Ishikawa (cell line): ENCODE measurements around the gene GTF2H4.

Source experiments
- CEBPB ChIP-seq: IDR thresholded peaks from 2 replicates; pipeline ENCODE4 v1.6.1; 2012
- CREB1 ChIP-seq: IDR thresholded peaks from 2 replicates; pipeline ENCODE4 v1.6.1; 2012; ENCODE audit warnings: low read depth
- EGR1 ChIP-seq: IDR thresholded peaks from 2 replicates; pipeline ENCODE4 v1.6.1; 2012
- EP300 ChIP-seq: IDR thresholded peaks from 2 replicates; pipeline ENCODE4 v1.6.1; 2012; ENCODE audit warnings: borderline replicate concordance
- MAX ChIP-seq: IDR thresholded peaks from 2 replicates; pipeline ENCODE4 v1.6.1; 2012
- NFIC ChIP-seq: IDR thresholded peaks from 2 replicates; pipeline ENCODE4 v1.6.1; 2012
- RAD21 ChIP-seq: IDR thresholded peaks from 2 replicates; pipeline ENCODE4 v1.6.1; 2012; ENCODE audit warnings: low read depth
- REST ChIP-seq: IDR thresholded peaks from 2 replicates; pipeline ENCODE4 v1.6.1; 2012; ENCODE audit warnings: low read depth, mild to moderate bottlenecking
- TAF1 ChIP-seq: IDR thresholded peaks from 2 replicates; pipeline ENCODE4 v1.6.1; 2012; ENCODE audit warnings: low read depth, mild to moderate bottlenecking
- TCF12 ChIP-seq: IDR thresholded peaks from 2 replicates; pipeline ENCODE4 v1.6.1; 2012; ENCODE audit warnings: low read depth
- TEAD4 ChIP-seq: IDR thresholded peaks from 2 replicates; pipeline ENCODE4 v1.6.1; 2012
- USF1 ChIP-seq: IDR thresholded peaks from 2 replicates; pipeline ENCODE4 v1.6.1; 2012
- YY1 ChIP-seq: IDR thresholded peaks from 2 replicates; pipeline ENCODE4 v1.6.1; 2012; ENCODE audit warnings: low read depth

GRCh38 chr6:30912746-30913520 is 4.9 kb downstream of the GTF2H4 start:
- TF ChIP-seq MAX (no peak), CREB1 (no peak), TCF12 (no peak), TEAD4 (no peak), CEBPB (no peak), USF1 (no peak), EGR1 (no peak), NFIC (no peak), REST (no peak), RAD21 (no peak), TAF1 (no peak), YY1 (no peak), EP300 (no peak)
